GM12801 (cell line): ENCODE data around the gene NFATC2.

Source experiments
- TF ChIP-seq, protein P1 (sequence below): IDR thresholded peaks from one replicate; pipeline ENCODE4 v1.5.1; 2011; ENCODE audit warnings: control low read depth; ENCODE audit not compliant: insufficient read length; ENCODE audit errors: extremely low read depth

NFATC2 gene

DNA sequence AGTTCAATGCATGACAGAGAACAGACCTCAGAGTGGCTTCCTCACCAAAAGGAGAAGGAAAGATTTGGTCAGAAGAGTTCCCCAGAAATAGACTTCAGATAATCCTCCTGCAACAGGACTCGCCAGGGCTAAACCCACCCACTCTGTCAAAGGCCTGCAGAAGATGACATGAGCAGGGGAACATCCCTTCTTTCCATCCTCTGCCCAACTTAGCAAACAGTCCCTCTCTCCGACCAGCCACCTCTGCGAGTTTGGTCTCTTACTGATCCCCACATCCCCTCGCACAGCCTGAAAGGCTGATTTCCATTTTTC, 7.5 kb downstream of the NFATC2 start:
- TF ChIP-seq, protein P1, sequence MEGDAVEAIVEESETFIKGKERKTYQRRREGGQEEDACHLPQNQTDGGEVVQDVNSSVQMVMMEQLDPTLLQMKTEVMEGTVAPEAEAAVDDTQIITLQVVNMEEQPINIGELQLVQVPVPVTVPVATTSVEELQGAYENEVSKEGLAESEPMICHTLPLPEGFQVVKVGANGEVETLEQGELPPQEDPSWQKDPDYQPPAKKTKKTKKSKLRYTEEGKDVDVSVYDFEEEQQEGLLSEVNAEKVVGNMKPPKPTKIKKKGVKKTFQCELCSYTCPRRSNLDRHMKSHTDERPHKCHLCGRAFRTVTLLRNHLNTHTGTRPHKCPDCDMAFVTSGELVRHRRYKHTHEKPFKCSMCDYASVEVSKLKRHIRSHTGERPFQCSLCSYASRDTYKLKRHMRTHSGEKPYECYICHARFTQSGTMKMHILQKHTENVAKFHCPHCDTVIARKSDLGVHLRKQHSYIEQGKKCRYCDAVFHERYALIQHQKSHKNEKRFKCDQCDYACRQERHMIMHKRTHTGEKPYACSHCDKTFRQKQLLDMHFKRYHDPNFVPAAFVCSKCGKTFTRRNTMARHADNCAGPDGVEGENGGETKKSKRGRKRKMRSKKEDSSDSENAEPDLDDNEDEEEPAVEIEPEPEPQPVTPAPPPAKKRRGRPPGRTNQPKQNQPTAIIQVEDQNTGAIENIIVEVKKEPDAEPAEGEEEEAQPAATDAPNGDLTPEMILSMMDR, result no peak

DNA sequence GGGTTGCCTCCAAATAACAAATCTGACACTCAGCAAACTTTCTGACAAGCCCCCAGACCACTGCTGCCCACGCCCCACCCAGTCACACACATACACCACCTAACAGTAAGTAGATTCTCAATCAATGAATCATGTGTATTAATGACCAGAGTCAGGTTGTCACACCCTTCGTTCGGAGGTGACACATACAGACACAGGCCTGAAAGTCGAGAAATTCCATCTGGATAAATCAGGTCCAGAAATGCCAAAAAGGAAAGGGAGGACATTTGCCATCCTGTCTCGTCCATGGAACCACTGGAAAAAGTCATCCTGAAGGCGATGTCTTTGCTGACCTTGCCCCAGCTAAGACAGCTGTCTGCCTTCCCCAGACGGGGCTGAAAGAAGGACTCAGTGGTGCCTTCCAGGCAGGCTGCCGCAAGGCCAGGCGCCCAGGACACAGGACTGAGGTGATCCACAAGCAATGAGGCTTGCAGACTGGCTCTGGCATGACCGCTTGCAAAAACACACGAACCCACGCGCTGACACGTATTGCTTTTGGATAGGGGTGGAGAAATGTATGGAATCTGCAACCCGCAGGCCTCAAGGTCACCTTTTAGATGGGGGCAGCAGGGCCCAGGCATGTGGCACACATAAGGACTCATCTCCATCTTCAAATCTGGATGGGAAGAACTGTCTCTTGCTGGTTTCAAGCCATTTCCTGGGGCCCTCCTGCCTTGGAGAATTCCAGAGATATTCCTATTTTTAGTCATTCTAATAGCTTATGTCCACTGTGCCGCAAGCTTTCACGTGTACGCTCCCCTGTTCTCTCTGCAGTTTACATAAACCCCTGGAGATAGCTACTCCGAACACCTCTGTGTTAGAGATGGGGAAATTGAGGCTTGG, 9.0 kb downstream of the NFATC2 start:
- TF ChIP-seq, protein P1, result no peak

DNA sequence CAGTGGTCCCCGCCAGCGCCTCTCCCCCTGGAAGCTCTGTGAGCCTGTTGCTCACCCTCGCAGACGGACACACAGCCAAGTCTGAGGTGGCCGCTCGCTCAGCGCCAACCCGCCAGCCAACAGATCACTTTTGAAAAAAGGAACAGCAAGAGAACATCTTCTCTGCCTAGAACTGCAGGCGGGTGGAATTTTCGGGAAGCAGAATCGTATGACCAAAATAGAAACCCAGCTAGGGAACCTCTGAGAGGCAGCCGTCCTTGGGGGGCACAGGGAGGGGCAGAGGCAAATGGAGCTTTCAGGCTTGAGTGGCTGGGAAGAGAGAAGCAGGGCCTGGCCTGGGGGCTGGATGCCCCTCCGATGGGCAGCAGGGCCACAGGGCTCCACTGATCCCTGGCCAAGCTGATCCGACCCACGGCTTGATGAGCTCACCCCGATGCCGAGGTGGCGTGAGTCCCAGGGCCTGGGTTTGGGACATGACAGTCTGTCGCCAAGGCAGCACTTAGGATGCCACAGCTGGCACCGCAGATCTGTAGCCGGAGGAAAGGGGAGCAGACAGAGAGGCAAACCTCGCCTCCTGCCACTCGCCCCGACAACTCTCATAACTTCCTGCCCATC, 9.8 kb downstream of the NFATC2 start:
- TF ChIP-seq, protein P1, result no peak

DNA sequence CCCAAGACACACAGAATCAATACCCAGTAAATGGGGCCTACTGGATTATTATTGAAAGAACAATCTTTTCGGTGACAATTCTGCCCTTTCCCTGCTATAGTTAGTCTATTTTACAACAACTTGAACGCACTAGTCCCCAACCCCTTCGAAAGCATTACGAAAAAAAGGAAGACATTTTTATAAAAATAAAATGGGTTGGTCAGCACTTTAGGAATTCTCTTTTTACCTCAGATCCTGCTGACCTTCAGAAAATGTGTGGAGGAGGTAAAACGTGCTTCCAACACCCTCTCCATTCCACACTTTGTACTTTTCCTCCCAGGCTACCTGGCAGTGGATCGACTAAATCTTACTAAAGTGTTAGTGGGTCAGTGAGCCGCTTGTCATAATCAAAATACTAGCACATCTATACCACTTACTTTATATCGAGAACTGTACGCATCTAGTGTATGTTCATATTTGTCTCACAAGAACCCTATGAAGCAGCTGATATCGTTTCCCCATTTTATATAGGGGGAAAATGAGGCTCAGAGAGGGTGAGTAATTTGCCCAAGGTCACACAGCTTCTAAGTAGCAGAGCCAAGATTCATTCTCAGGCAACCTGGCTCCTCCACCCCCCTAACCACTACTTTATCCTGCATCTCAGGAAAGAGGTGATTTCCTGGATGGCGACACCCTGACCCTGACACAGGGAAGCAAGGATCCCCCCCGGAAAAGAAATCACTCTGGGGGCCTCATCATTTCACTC, 10.6 kb downstream of the NFATC2 start:
- TF ChIP-seq, protein P1, result no peak

DNA sequence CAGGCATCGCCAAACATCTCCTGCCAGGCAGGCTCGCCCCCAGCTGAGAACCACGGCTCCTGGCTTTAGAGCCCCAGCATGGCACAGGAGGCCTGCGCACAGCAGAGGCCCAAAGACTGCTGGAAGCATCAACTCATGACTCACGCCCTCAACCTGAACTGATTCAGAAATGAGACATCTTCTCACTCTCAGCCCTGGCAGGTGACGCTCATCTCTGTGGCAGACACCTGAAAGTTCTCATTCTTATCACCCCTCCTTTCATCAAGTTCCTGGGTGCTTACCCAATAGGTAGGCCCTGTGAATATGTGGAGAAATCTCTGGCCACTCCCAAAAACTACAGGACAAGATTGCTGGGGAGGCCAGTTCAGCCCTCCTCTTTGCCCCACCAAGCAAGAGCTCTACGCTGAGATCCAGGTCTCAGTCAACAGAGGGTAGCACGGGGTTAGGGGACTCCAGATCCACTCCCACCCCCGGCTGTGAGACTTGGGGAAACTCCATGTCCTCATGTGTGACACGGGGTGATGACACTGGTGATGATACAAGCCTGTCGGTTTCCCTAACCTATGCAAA, 11.3 kb downstream of the NFATC2 start:
- TF ChIP-seq, protein P1, result no peak

DNA sequence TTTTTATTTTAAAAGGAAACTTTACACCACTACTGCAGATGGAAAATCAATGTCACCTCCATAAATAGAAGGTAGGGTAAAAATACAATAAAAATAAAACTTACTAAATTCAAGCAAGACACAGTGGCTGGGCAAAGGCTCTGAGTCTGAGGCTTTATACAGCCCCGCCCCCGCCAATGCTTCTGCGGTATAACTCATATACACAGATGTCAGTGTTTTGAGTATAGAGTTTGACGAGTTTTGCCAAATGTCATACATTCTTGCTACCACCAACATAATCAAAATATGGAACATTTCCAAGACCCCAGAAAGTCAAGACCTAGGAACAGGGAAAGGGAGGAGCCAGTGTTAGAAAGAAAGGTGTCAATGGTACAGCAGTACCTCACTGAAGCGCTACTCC, 12.8 kb downstream of the NFATC2 start:
- TF ChIP-seq, protein P1, result no peak

DNA sequence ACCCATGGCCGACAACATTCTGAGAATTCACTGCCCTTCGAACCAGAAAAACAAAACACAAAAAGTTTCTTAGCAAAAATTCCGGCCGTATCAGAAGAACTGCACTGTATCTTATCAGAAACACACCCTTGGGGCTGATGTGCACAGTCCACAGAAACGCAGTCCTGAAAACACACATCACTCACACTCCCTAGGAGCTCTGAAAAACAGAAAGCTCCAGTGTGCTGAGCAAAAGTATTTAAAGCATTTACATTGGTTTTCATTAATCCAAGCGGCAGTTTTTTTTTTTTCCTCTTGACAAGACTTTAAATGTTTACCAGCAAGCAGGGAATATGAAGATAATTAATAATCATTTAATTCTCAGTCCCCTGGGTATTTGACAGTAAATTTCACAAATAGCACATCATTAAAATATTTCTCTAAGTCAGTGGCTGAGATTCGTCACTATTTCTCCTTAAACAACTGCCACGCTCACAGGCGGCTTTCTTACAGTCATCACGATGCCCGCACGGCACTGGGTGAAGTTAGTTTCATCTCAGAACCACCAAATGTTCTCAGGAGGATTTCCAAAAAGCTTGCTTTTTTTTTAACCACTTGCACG, 13.3 kb downstream of the NFATC2 start:
- TF ChIP-seq, protein P1, result no peak
